GM21390 (cell line): ENCODE results near the gene OSTM1.

Experiments
- ATAC-seq: cut with Tn5 transposase; IDR thresholded peaks from one replicate; pipeline ENCODE4 v1.9.1; 2021; ENCODE audit not compliant: unreplicated experiment

The OSTM1 gene

GRCh38 chr6:108102965-108103364 is 28.4 kb upstream of the OSTM1 start:
- no peak for ATAC-seq

- no peak for ATAC-seq
These were observed 25.5 kb upstream of the OSTM1 start for GRCh38 chr6:108100003-108100402.

GRCh38 chr6:108097882-108098281 is 23.3 kb upstream of the OSTM1 start:
- no peak for ATAC-seq

GRCh38 chr6:108093781-108094300 is 19.3 kb upstream of the OSTM1 start:
- no peak for ATAC-seq

- no peak for ATAC-seq
These were observed 16.7 kb upstream of the OSTM1 start for GRCh38 chr6:108091288-108091687.

GRCh38 chr6:108083349-108083748 is 8.8 kb upstream of the OSTM1 start:
- ATAC-seq, result no peak

- no peak for ATAC-seq
These were observed 8.0 kb upstream of the OSTM1 start for GRCh38 chr6:108082539-108082938.

- no peak for ATAC-seq
These were observed 5.7 kb upstream of the OSTM1 start for GRCh38 chr6:108080010-108080780.

GRCh38 chr6:108078191-108078590 is 3.6 kb upstream of the OSTM1 start:
- ATAC-seq, result no peak

- ATAC-seq, result peak; percentile 34
These were observed 533 bp downstream of the OSTM1 start for GRCh38 chr6:108074057-108074358.

GRCh38 chr6:108071736-108072276 is 2.7 kb downstream of the OSTM1 start:
- no peak for ATAC-seq

GRCh38 chr6:108068618-108069017 is 5.9 kb downstream of the OSTM1 start:
- peak; percentile 78 for ATAC-seq

GRCh38 chr6:108068182-108068581 is 6.4 kb downstream of the OSTM1 start:
- ATAC-seq, result no peak

- ATAC-seq, result no peak
These were observed 21.8 kb downstream of the OSTM1 start for GRCh38 chr6:108052706-108053105.

GRCh38 chr6:108051481-108051880 is 23.1 kb downstream of the OSTM1 start:
- no peak for ATAC-seq

GRCh38 chr6:108039681-108040080 is 34.9 kb downstream of the OSTM1 start:
- no peak for ATAC-seq

- ATAC-seq, result no peak
These were observed 37.7 kb downstream of the OSTM1 start for GRCh38 chr6:108036884-108037283.

GRCh38 chr6:108031968-108032367 is 42.6 kb downstream of the OSTM1 start:
- no peak for ATAC-seq

GRCh38 chr6:108030211-108030610 is 44.3 kb downstream of the OSTM1 start:
- no peak for ATAC-seq

GRCh38 chr6:108029226-108029921 is 45.2 kb downstream of the OSTM1 start:
- ATAC-seq, result no peak

GRCh38 chr6:108027594-108027993 is 46.9 kb downstream of the OSTM1 start:
- ATAC-seq, result no peak

- no peak for ATAC-seq
These were observed 47.5 kb downstream of the OSTM1 start for GRCh38 chr6:108027056-108027455.
